Measurements from ENCODE around the gene KANSL1. TPM values are rescaled to one million over a fixed set of nuclear protein-coding genes. Genes with fewer than 3 reads are reported as not detected.

Gene KANSL1
- total RNA-seq, 2 experiments from 2014 or later: 59.3 to 59.6 TPM

GRCh38 chr17:46080118-46081017 is 112.9 kb downstream of the KANSL1 start:
- CTCF ChIA-PET: interaction anchor here (0.7 kb wide), 1 partner anchor 37 kb away, joined by 3 read pairs; no protein-coding TSS in a partner anchor

GRCh38 chr17:46078675-46079074 is 114.6 kb downstream of the KANSL1 start:
- POLR2A ChIA-PET: interaction anchor here (0.5 kb wide), 1 partner anchor 90 kb away, joined by 3 read pairs; no protein-coding TSS in a partner anchor
- CTCF ChIA-PET: interaction anchor here (1.0 to 1.2 kb wide), 2 partner anchors 74 to 134 kb away, joined by 3 read pairs; no protein-coding TSS in a partner anchor

More at GRCh38 chr17:46080118-46081017, 112.9 kb downstream of the KANSL1 start:
- POLR2A ChIA-PET: interaction anchor here (0.6 kb wide), 2 partner anchors 242 to 662 kb away, joined by 4 to 6 read pairs; no protein-coding TSS in a partner anchor

- POLR2A ChIA-PET: no interaction called here
- CTCF ChIA-PET: interaction anchor here (0.6 kb wide), 1 partner anchor 118 kb away, joined by 3 read pairs; the partner anchor contains the start of gene KANSL1
Measured at GRCh38 chr17:46074540-46074939, 118.7 kb downstream of the KANSL1 start.

GRCh38 chr17:46072998-46073397 is 120.2 kb downstream of the KANSL1 start:
- ChIA-PET CTCF (no interaction called here), POLR2A (no interaction called here)

GRCh38 chr17:46071796-46072195 is 121.4 kb downstream of the KANSL1 start:
- POLR2A ChIA-PET: interaction anchor here (0.5 kb wide), 1 partner anchor 30 kb away, joined by 8 read pairs; no protein-coding TSS in a partner anchor
- CTCF ChIA-PET: no interaction called here

- CTCF ChIA-PET: no interaction called here
Measured at GRCh38 chr17:46064460-46064859, 128.8 kb downstream of the KANSL1 start.

GRCh38 chr17:46063241-46063640 is 130.0 kb downstream of the KANSL1 start:
- POLR2A ChIA-PET: no interaction called here
- CTCF ChIA-PET: interaction anchor here (0.6 kb wide), 1 partner anchor 153 kb away, joined by 5 read pairs; no protein-coding TSS in a partner anchor

More at GRCh38 chr17:46064460-46064859, 128.8 kb downstream of the KANSL1 start:
- POLR2A ChIA-PET: no interaction called here

GRCh38 chr17:46061435-46061834 is 131.8 kb downstream of the KANSL1 start:
- CTCF ChIA-PET: interaction anchor here (0.6 kb wide), 1 partner anchor 30 kb away, joined by 3 read pairs; no protein-coding TSS in a partner anchor
- POLR2A ChIA-PET: no interaction called here

GRCh38 chr17:46060461-46060860 is 132.8 kb downstream of the KANSL1 start:
- ChIA-PET POLR2A (no interaction called here), CTCF (no interaction called here)

- ChIA-PET CTCF (interaction anchor here (0.6 to 0.9 kb wide), 2 partner anchors 8 to 36 kb away, joined by 3 read pairs; no protein-coding TSS in a partner anchor), POLR2A (no interaction called here)
Measured at GRCh38 chr17:46059486-46059885, 133.7 kb downstream of the KANSL1 start.

- CTCF ChIA-PET: interaction anchor here (1.1 to 1.7 kb wide), 3 partner anchors 12 to 55 kb away, joined by 3 to 10 read pairs (median 3); no protein-coding TSS in a partner anchor
- POLR2A ChIA-PET: interaction anchor here (1.0 kb wide), 1 partner anchor 136 kb away, joined by 3 read pairs; the partner anchor contains the start of gene KANSL1
Measured at GRCh38 chr17:46057366-46057765, 135.9 kb downstream of the KANSL1 start.

GRCh38 chr17:46056800-46057304 is 136.4 kb downstream of the KANSL1 start:
- POLR2A ChIA-PET: interaction anchor here (1.0 kb wide), 1 partner anchor 136 kb away, joined by 3 read pairs; the partner anchor contains the start of gene KANSL1
- CTCF ChIA-PET: interaction anchor here (0.8 to 1.7 kb wide), 5 partner anchors 11 to 137 kb away, joined by 3 to 10 read pairs (median 4); no protein-coding TSS in a partner anchor

GRCh38 chr17:46053911-46054534 is 139.2 kb downstream of the KANSL1 start:
- POLR2A ChIA-PET: no interaction called here
- CTCF ChIA-PET: interaction anchor here (0.7 to 1.4 kb wide), 2 partner anchors 13 to 132 kb away, joined by 3 read pairs; no protein-coding TSS in a partner anchor

- ChIA-PET POLR2A (no interaction called here), CTCF (no interaction called here)
Measured at GRCh38 chr17:46049656-46050055, 143.6 kb downstream of the KANSL1 start.

- CTCF ChIA-PET: interaction anchor here (1.2 kb wide), 1 partner anchor 139 kb away, joined by 4 read pairs; no protein-coding TSS in a partner anchor
- POLR2A ChIA-PET: interaction anchor here (0.6 kb wide), 1 partner anchor 249 kb away, joined by 6 read pairs; no protein-coding TSS in a partner anchor
Measured at GRCh38 chr17:46047856-46048255, 145.4 kb downstream of the KANSL1 start.

GRCh38 chr17:46047398-46047797 is 145.8 kb downstream of the KANSL1 start:
- ChIA-PET CTCF (interaction anchor here (0.7 to 1.2 kb wide), 2 partner anchors 140 to 165 kb away, joined by 4 read pairs; no protein-coding TSS in a partner anchor), POLR2A (interaction anchor here (0.6 kb wide), 1 partner anchor 249 kb away, joined by 6 read pairs; no protein-coding TSS in a partner anchor)

GRCh38 chr17:46046957-46047356 is 146.3 kb downstream of the KANSL1 start:
- POLR2A ChIA-PET: no interaction called here

GRCh38 chr17:46045639-46046038 is 147.6 kb downstream of the KANSL1 start:
- CTCF ChIA-PET: interaction anchor here (1.0 to 1.2 kb wide), 2 partner anchors 12 to 92 kb away, joined by 3 read pairs; no protein-coding TSS in a partner anchor

More at GRCh38 chr17:46046957-46047356, 146.3 kb downstream of the KANSL1 start:
- CTCF ChIA-PET: interaction anchor here (0.7 to 1.2 kb wide), 2 partner anchors 140 to 165 kb away, joined by 4 read pairs; no protein-coding TSS in a partner anchor

GRCh38 chr17:46044989-46045388 is 148.2 kb downstream of the KANSL1 start:
- ChIA-PET CTCF (interaction anchor here (0.6 to 2.8 kb wide), 11 partner anchors 11 to 182 kb away, joined by 3 to 19 read pairs (median 4); partner anchors contain the start of gene KANSL1), POLR2A (no interaction called here)

More at GRCh38 chr17:46045639-46046038, 147.6 kb downstream of the KANSL1 start:
- POLR2A ChIA-PET: no interaction called here
